Activated CD4-positive, alpha-beta T cell treated with anti-CD3 and anti-CD28 coated beads for 36 hours (primary cell): ENCODE results near the gene PARP2. TPM values are rescaled to one million over a fixed set of nuclear protein-coding genes. Genes with fewer than 3 reads are reported as not detected.
A peak's percentile ranks its signal among the peaks of the same experiment; 100 is the strongest.

Source experiments
- ATAC-seq: fragments of 200-7000 bp; cut with Tn5 transposase; one replicate; pipeline ENCODE4 v1.10.0; 2021; ENCODE audit warnings: mild to moderate bottlenecking, moderate library complexity
- CTCF ChIA-PET: fragments of 350-600 bp; sonication (Branson Sonifier 250); formaldehyde crosslinking; loops from one replicate; lab custom pipeline; 2021; ENCODE audit warnings: antibody characterized with exemption; lab: Charles Lee
- POLR2A ChIA-PET: fragments of 350-600 bp; sonication (Branson Sonifier 250); formaldehyde crosslinking; loops from one replicate; lab custom pipeline; 2021; ENCODE audit warnings: antibody characterized with exemption, inconsistent platforms; lab: Charles Lee
- DNase-seq: peaks from one replicate; pipeline ENCODE4 v3.0.0-alpha.2; 2020
- H3K27ac Mint-ChIP-seq: one replicate; pipeline ENCODE4 v1.8.0; 2021; ENCODE audit warnings: mixed read lengths
- H3K27me3 Mint-ChIP-seq: one replicate; pipeline ENCODE4 v1.8.0; 2021; ENCODE audit warnings: mixed read lengths
- H3K36me3 Mint-ChIP-seq: one replicate; pipeline ENCODE4 v1.8.0; 2021; ENCODE audit warnings: low read depth, mixed read lengths
- H3K4me1 Mint-ChIP-seq: one replicate; pipeline ENCODE4 v1.8.0; 2021; ENCODE audit warnings: mixed read lengths
- H3K4me3 Mint-ChIP-seq: one replicate; pipeline ENCODE4 v1.8.0; 2021; ENCODE audit warnings: mild to moderate bottlenecking, moderate library complexity, mixed read lengths
- H3K9me3 Mint-ChIP-seq: one replicate; pipeline ENCODE4 v1.8.0; 2021; ENCODE audit warnings: low read depth, mixed read lengths
- intact Hi-C, 2 experiments: fragments of 100-400 bp; cut with DNase I in 1 of 2; cut with micrococcal nuclease in 1 of 2; formaldehyde crosslinking; loops; one replicate each; pipeline versions ENCODE4 v1.14.2 to v1.15.1; 2022 to 2024; cut with DNase I, micrococcal nuclease
- total RNA-seq, 2 experiments: library from RNA; stranded (reverse); gene quantifications; one replicate each; pipeline ENCODE4 v1.2.3, GENCODE V29; 2021

Gene PARP2
- 10 to 100 TPM; 39.4 to 41.8 TPM for total RNA-seq

- POLR2A ChIA-PET, result interaction anchor here (0.7 to 2.5 kb wide), 21 partner anchors 10 to 1169 kb away, joined by 3 to 49 read pairs (median 5); partner anchors contain the start of genes APEX1, CCNB1IP1, CHD8 and OSGEP
- peak; percentile 97 for DNase-seq
- H3K4me3 Mint-ChIP-seq, result peak within 1 kb of the TSS; percentile 89
- peak; percentile 95 for ATAC-seq
- H3K27ac Mint-ChIP-seq, result peak within 1 kb of the TSS; percentile 92
- peaks cover 28% of the 10 kb centered on the region for H3K36me3 Mint-ChIP-seq
- H3K9me3 Mint-ChIP-seq, result no peaks in the 10 kb centered on the region
- peaks cover 20% of the 10 kb centered on the region for H3K4me1 Mint-ChIP-seq
- intact Hi-C loops, result loop anchor here (1.0 to 5.0 kb wide), 17 partner anchors 10 to 760 kb away; partner anchors contain the start of genes APEX1 (in 2 of the 2), CCNB1IP1 (in 2 of the 2), PNP (in 2 of the 2) and TEP1 (in 2 of the 2)
- CTCF ChIA-PET, result interaction anchor here (0.6 to 6.9 kb wide), 20 partner anchors 10 to 628 kb away, joined by 3 to 81 read pairs (median 6); partner anchors contain the start of genes APEX1, CCNB1IP1, OSGEP and PIP4P1
- no peaks in the 10 kb centered on the region for H3K27me3 Mint-ChIP-seq
Observed at GRCh38 chr14:20343092-20343861, at the start of gene PARP2. PARP2 (plus strand) TSS chr14:20343635; CDS start chr14:20343642, 7 bp downstream.

GRCh38 chr14:20294636-20295035 lies 48.8 kb upstream of the PARP2 start:
- no peak overlapping the region for H3K4me3 Mint-ChIP-seq
- intact Hi-C loops, result no loop called here
- H3K36me3 Mint-ChIP-seq, result peaks cover 45% of the 10 kb centered on the region
- ATAC-seq (no peak), DNase-seq (no peak)
- H3K9me3 Mint-ChIP-seq, result no peaks in the 10 kb centered on the region
- no peak overlapping the region for H3K27ac Mint-ChIP-seq
- ChIA-PET CTCF (interaction anchor here (1.9 kb wide), 1 partner anchor 11 kb away, joined by 7 read pairs; the partner anchor contains the start of gene TTC5), POLR2A (interaction anchor here (0.6 kb wide), 1 partner anchor 33 kb away, joined by 3 read pairs; no protein-coding TSS in a partner anchor)
- H3K27me3 Mint-ChIP-seq, result no peaks in the 10 kb centered on the region
- H3K4me1 Mint-ChIP-seq, result peaks cover 2% of the 10 kb centered on the region

- Mint-ChIP-seq H3K36me3 (peaks cover 44% of the 10 kb centered on the region), H3K4me3 (no peak overlapping the region), H3K27me3 (no peaks in the 10 kb centered on the region), H3K4me1 (peaks cover 2% of the 10 kb centered on the region), H3K27ac (no peak overlapping the region), H3K9me3 (no peaks in the 10 kb centered on the region)
- CTCF ChIA-PET, result interaction anchor here (1.9 kb wide), 1 partner anchor 11 kb away, joined by 7 read pairs; the partner anchor contains the start of gene TTC5
- POLR2A ChIA-PET, result interaction anchor here (0.6 kb wide), 1 partner anchor 34 kb away, joined by 3 read pairs; no protein-coding TSS in a partner anchor
- peak; percentile 19 for ATAC-seq
- intact Hi-C loops, result no loop called here
- peak; percentile 8 for DNase-seq
Observed at GRCh38 chr14:20295067-20295466, 48.4 kb upstream of the PARP2 start.

GRCh38 chr14:20302042-20302755 lies 41.2 kb upstream of the PARP2 start:
- DNase-seq, result no peak
- no peak overlapping the region for H3K27ac Mint-ChIP-seq
- H3K27me3 Mint-ChIP-seq, result no peaks in the 10 kb centered on the region
- intact Hi-C loops, result no loop called here
- ChIA-PET POLR2A (no interaction called here), CTCF (no interaction called here)
- peaks cover 23% of the 10 kb centered on the region for H3K36me3 Mint-ChIP-seq
- H3K9me3 Mint-ChIP-seq, result no peaks in the 10 kb centered on the region
- peaks cover 23% of the 10 kb centered on the region for H3K4me1 Mint-ChIP-seq
- ATAC-seq, result no peak
- H3K4me3 Mint-ChIP-seq, result no peak overlapping the region

- Mint-ChIP-seq H3K4me1 (peaks cover 23% of the 10 kb centered on the region), H3K9me3 (no peaks in the 10 kb centered on the region), H3K27me3 (no peaks in the 10 kb centered on the region), H3K4me3 (peak within 1 kb of the TSS; percentile 82), H3K27ac (peak within 1 kb of the TSS; percentile 82), H3K36me3 (peaks cover 9% of the 10 kb centered on the region)
- ChIA-PET CTCF (interaction anchor here (0.7 to 2.2 kb wide), 10 partner anchors 10 to 331 kb away, joined by 3 to 13 read pairs (median 4); partner anchors contain the start of genes OR11H4 and PARP2), POLR2A (no interaction called here)
- DNase-seq (peak; percentile 92), ATAC-seq (peak; percentile 98)
- intact Hi-C loops, result loop anchor here in 1 of 2 experiments (1.0 to 2.0 kb wide), 3 partner anchors 27 to 305 kb away; partner anchors contain the start of genes CCNB1IP1 and PARP2
Observed at GRCh38 chr14:20305265-20306078, 38.0 kb upstream of the PARP2 start, which contains the start of gene TTC5. TTC5 (minus strand) TSS chr14:20305951; CDS start chr14:20305937, 14 bp downstream.

GRCh38 chr14:20306079-20306423 lies 37.4 kb upstream of the PARP2 start:
- Mint-ChIP-seq H3K36me3 (peaks cover 4% of the 10 kb centered on the region), H3K27me3 (no peaks in the 10 kb centered on the region), H3K27ac (peak overlapping the region; percentile 82), H3K4me3 (peak overlapping the region; percentile 82), H3K9me3 (no peaks in the 10 kb centered on the region), H3K4me1 (peaks cover 23% of the 10 kb centered on the region)
- POLR2A ChIA-PET, result no interaction called here
- ATAC-seq, result no peak
- DNase-seq, result no peak
- intact Hi-C loops, result loop anchor here in 1 of 2 experiments (2.0 kb wide), 1 partner anchor 27 kb away; the partner anchor contains the start of gene CCNB1IP1
- CTCF ChIA-PET, result interaction anchor here (0.7 to 2.2 kb wide), 14 partner anchors 11 to 375 kb away, joined by 3 to 13 read pairs (median 4); partner anchors contain the start of genes OR11H4 and PARP2

GRCh38 chr14:20314026-20314425 lies 29.4 kb upstream of the PARP2 start:
- no peaks in the 10 kb centered on the region for H3K9me3 Mint-ChIP-seq
- intact Hi-C loops, result no loop called here
- no peaks in the 10 kb centered on the region for H3K4me1 Mint-ChIP-seq
- peaks cover 48% of the 10 kb centered on the region for H3K36me3 Mint-ChIP-seq
- no peak for ATAC-seq
- H3K27me3 Mint-ChIP-seq, result no peaks in the 10 kb centered on the region
- no peak overlapping the region for H3K4me3 Mint-ChIP-seq
- CTCF ChIA-PET, result interaction anchor here (0.6 kb wide), 1 partner anchor 39 kb away, joined by 3 read pairs; no protein-coding TSS in a partner anchor
- no peak overlapping the region for H3K27ac Mint-ChIP-seq
- no peak for DNase-seq
- POLR2A ChIA-PET, result no interaction called here

- no peak overlapping the region for H3K4me3 Mint-ChIP-seq
- POLR2A ChIA-PET, result interaction anchor here (0.6 kb wide), 1 partner anchor 201 kb away, joined by 4 read pairs; no protein-coding TSS in a partner anchor
- peaks cover 47% of the 10 kb centered on the region for H3K36me3 Mint-ChIP-seq
Observed at GRCh38 chr14:20317720-20318119, 25.7 kb upstream of the PARP2 start.

GRCh38 chr14:20327005-20327869 lies 16.2 kb upstream of the PARP2 start:
- DNase-seq, result no peak
- H3K4me3 Mint-ChIP-seq, result no peak overlapping the region

More at GRCh38 chr14:20317720-20318119, 25.7 kb upstream of the PARP2 start:
- no peaks in the 10 kb centered on the region for H3K4me1 Mint-ChIP-seq
- intact Hi-C loops, result no loop called here
- no peaks in the 10 kb centered on the region for H3K27me3 Mint-ChIP-seq
- DNase-seq (no peak), ATAC-seq (no peak)
- H3K27ac Mint-ChIP-seq, result no peak overlapping the region
- no peaks in the 10 kb centered on the region for H3K9me3 Mint-ChIP-seq
- CTCF ChIA-PET, result interaction anchor here (1.0 to 1.7 kb wide), 3 partner anchors 10 to 12 kb away, joined by 3 to 10 read pairs (median 5); partner anchors contain the start of gene TTC5

More at GRCh38 chr14:20327005-20327869, 16.2 kb upstream of the PARP2 start:
- Mint-ChIP-seq H3K27me3 (no peaks in the 10 kb centered on the region), H3K36me3 (peaks cover 49% of the 10 kb centered on the region), H3K4me1 (peaks cover 37% of the 10 kb centered on the region), H3K27ac (peak overlapping the region; percentile 44), H3K9me3 (no peaks in the 10 kb centered on the region)
- ChIA-PET CTCF (interaction anchor here (0.6 to 5.7 kb wide), 38 partner anchors 8 to 363 kb away, joined by 3 to 81 read pairs (median 4); partner anchors contain the start of genes APEX1, PARP2, PIP4P1 and RNASE4), POLR2A (interaction anchor here (1.4 kb wide), 1 partner anchor 16 kb away, joined by 5 read pairs; the partner anchor contains the start of gene PARP2)
- intact Hi-C loops, result loop anchor here (1.0 to 5.0 kb wide), 7 partner anchors 16 to 545 kb away; partner anchors contain the start of genes PARP2 (in 2 of the 2), APEX1 (in 1 of the 2) and TEP1 (in 1 of the 2)
- ATAC-seq, result peak; percentile 71
